WTC11 (cell line): ENCODE data around the gene ACVR1B. TPM values are rescaled to one million over a fixed set of nuclear protein-coding genes. Genes with fewer than 3 reads are reported as not detected.
A peak's percentile ranks its signal among the peaks of the same experiment; 100 is the strongest.

Source experiments
- ATAC-seq: fragments of 200-7000 bp; cut with Tn5 transposase; 2 replicates; pipeline ENCODE4 v1.10.0; 2021; ENCODE audit warnings: mild to moderate bottlenecking, moderate library complexity
- CTCF ChIA-PET: fragments of 300-600 bp; sonication (Branson Sonifier 250); formaldehyde crosslinking; loops from one replicate; lab custom pipeline; 2021; ENCODE audit warnings: antibody characterized with exemption; lab: Charles Lee
- POLR2A ChIA-PET: fragments of 350-600 bp; sonication (Branson Sonifier 250); formaldehyde crosslinking; loops from one replicate; lab custom pipeline; 2021; ENCODE audit warnings: antibody characterized with exemption; lab: Charles Lee
- DNase-seq: peaks from one replicate; pipeline ENCODE4 v3.0.0; 2021; ENCODE audit warnings: low spot score
- H3K27ac Mint-ChIP-seq: 2 replicates; pipeline ENCODE4 v1.8.0; 2021; ENCODE audit warnings: mixed read lengths
- H3K27me3 Mint-ChIP-seq: 2 replicates; pipeline ENCODE4 v1.8.0; 2021; ENCODE audit warnings: low read depth, mild to moderate bottlenecking, moderate library complexity, mixed read lengths
- H3K36me3 Mint-ChIP-seq: 2 replicates; pipeline ENCODE4 v1.8.0; 2021; ENCODE audit warnings: mixed read lengths
- H3K4me1 Mint-ChIP-seq: 2 replicates; pipeline ENCODE4 v1.8.0; 2022; ENCODE audit warnings: mixed read lengths
- H3K4me3 Mint-ChIP-seq: 2 replicates; pipeline ENCODE4 v1.8.0; 2021; ENCODE audit warnings: mild to moderate bottlenecking, moderate library complexity, mixed read lengths
- H3K9me3 Mint-ChIP-seq: 2 replicates; pipeline ENCODE4 v1.8.0; 2021; ENCODE audit warnings: mixed read lengths
- ATF3 ChIP-seq: sonication (generic); formaldehyde crosslinking; conservative IDR thresholded peaks from 2 replicates; pipeline ENCODE4 v1.8.1; 2022; ENCODE audit warnings: mild to moderate bottlenecking, missing genetic modification reagents
- CDX4 ChIP-seq: fragments of 250-450 bp; sonication (Bioruptor Pico); IDR thresholded peaks from 2 replicates; pipeline ENCODE4 v1.9.0; 2021; ENCODE audit warnings: moderate library complexity, mild to moderate bottlenecking, inconsistent platforms, borderline replicate concordance
- ERG ChIP-seq: fragments of 250-450 bp; sonication (Bioruptor Pico); IDR thresholded peaks from 2 replicates; pipeline ENCODE4 v1.8.0; 2021; ENCODE audit warnings: mild to moderate bottlenecking
- HMGA2 ChIP-seq: fragments of 250-450 bp; sonication (Bioruptor Pico); IDR thresholded peaks from 2 replicates; pipeline ENCODE4 v1.4.0; 2021; ENCODE audit warnings: mild to moderate bottlenecking, moderate library complexity
- OVOL2 ChIP-seq: fragments of 250-450 bp; sonication (Bioruptor Pico); IDR thresholded peaks from 2 replicates; pipeline ENCODE4 v1.9.0; 2021; ENCODE audit warnings: mild to moderate bottlenecking, borderline replicate concordance
- PRDM15 ChIP-seq: sonication (generic); formaldehyde crosslinking; IDR thresholded peaks from 2 replicates; pipeline ENCODE4 v1.8.0; 2022; ENCODE audit warnings: missing genetic modification reagents
- RELA ChIP-seq: sonication (generic); formaldehyde crosslinking; IDR thresholded peaks from 2 replicates; pipeline ENCODE4 v1.8.1; 2022; ENCODE audit warnings: missing genetic modification reagents, mild to moderate bottlenecking, borderline replicate concordance
- SMAD4 ChIP-seq: sonication (generic); formaldehyde crosslinking; IDR thresholded peaks from 2 replicates; pipeline ENCODE4 v1.8.0; 2022; ENCODE audit warnings: mild to moderate bottlenecking, missing genetic modification reagents
- STAT6 ChIP-seq: sonication (generic); formaldehyde crosslinking; conservative IDR thresholded peaks from 2 replicates; pipeline ENCODE4 v1.8.1; 2023; ENCODE audit warnings: mild to moderate bottlenecking, low read depth, missing genetic modification reagents, moderate library complexity
- TCF7 ChIP-seq: sonication (generic); formaldehyde crosslinking; IDR thresholded peaks from 2 replicates; pipeline ENCODE4 v1.8.0; 2022; ENCODE audit warnings: mild to moderate bottlenecking, low read depth, missing genetic modification reagents, moderate library complexity
- TP53 ChIP-seq: sonication (generic); formaldehyde crosslinking; IDR thresholded peaks from 2 replicates; pipeline ENCODE4 v1.8.1; 2023; ENCODE audit warnings: mild to moderate bottlenecking, missing genetic modification reagents
- ZNF121 ChIP-seq: sonication (generic); formaldehyde crosslinking; IDR thresholded peaks from 2 replicates; pipeline ENCODE4 v1.8.0; 2023; ENCODE audit warnings: missing genetic modification reagents
- ZNF219 ChIP-seq: sonication (generic); formaldehyde crosslinking; IDR thresholded peaks from 2 replicates; pipeline ENCODE4 v1.8.0; 2023; ENCODE audit warnings: missing genetic modification reagents, mild to moderate bottlenecking, borderline replicate concordance
- ZNF396 ChIP-seq: fragments of 250-450 bp; sonication (Bioruptor Pico); IDR thresholded peaks from 2 replicates; pipeline ENCODE4 v1.8.0; 2021; ENCODE audit warnings: mild to moderate bottlenecking, moderate library complexity, borderline replicate concordance
- ZNF671 ChIP-seq: fragments of 250-450 bp; sonication (Bioruptor Pico); IDR thresholded peaks from 2 replicates; pipeline ENCODE4 v1.8.0; 2021; ENCODE audit warnings: mild to moderate bottlenecking
- total RNA-seq: library from RNA; stranded (reverse); gene quantifications from 3 replicates; pipeline ENCODE4 v1.2.3, GENCODE V29; 2021
- TF ChIP-seq, protein P1 (sequence below): sonication (generic); formaldehyde crosslinking; IDR thresholded peaks from 2 replicates; pipeline ENCODE4 v1.8.1; 2022; ENCODE audit warnings: mild to moderate bottlenecking, moderate library complexity, missing genetic modification reagents

The ACVR1B gene
- total RNA-seq, 1 experiment from 2014 or later = 24.1 TPM

- no peaks in the 10 kb centered on the region for H3K36me3 Mint-ChIP-seq
- no peak overlapping the region for H3K27ac Mint-ChIP-seq
- peaks cover 22% of the 10 kb centered on the region for H3K4me1 Mint-ChIP-seq
- CTCF ChIA-PET = interaction anchor here (1.1 to 5.5 kb wide), 9 partner anchors 9 to 111 kb away, joined by 3 to 143 read pairs (median 24); partner anchors contain the start of gene ANKRD33
- TF ChIP-seq CDX4 (no peak), ZNF219 (CRISPR knock-in tag) (no peak), ATF3 (CRISPR knock-in tag) (no peak), ZNF396 (no peak), TCF7 (CRISPR knock-in tag) (no peak), OVOL2 (CRISPR knock-in tag) (no peak), SMAD4 (no peak), STAT6 (CRISPR knock-in tag) (no peak), HMGA2 (no peak), TP53 (CRISPR knock-in tag) (no peak)
- TF ChIP-seq, protein P1, sequence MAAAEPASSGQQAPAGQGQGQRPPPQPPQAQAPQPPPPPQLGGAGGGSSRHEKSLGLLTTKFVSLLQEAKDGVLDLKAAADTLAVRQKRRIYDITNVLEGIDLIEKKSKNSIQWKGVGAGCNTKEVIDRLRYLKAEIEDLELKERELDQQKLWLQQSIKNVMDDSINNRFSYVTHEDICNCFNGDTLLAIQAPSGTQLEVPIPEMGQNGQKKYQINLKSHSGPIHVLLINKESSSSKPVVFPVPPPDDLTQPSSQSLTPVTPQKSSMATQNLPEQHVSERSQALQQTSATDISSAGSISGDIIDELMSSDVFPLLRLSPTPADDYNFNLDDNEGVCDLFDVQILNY = no peak
- H3K4me3 Mint-ChIP-seq = no peak overlapping the region
- POLR2A ChIA-PET = no interaction called here
- peaks cover 40% of the 10 kb centered on the region for H3K27me3 Mint-ChIP-seq
- no peaks in the 10 kb centered on the region for H3K9me3 Mint-ChIP-seq
- no peak for DNase-seq
- no peak for ATAC-seq
Measured at GRCh38 chr12:51911307-51911706, 40.2 kb upstream of the ACVR1B start.

DNA sequence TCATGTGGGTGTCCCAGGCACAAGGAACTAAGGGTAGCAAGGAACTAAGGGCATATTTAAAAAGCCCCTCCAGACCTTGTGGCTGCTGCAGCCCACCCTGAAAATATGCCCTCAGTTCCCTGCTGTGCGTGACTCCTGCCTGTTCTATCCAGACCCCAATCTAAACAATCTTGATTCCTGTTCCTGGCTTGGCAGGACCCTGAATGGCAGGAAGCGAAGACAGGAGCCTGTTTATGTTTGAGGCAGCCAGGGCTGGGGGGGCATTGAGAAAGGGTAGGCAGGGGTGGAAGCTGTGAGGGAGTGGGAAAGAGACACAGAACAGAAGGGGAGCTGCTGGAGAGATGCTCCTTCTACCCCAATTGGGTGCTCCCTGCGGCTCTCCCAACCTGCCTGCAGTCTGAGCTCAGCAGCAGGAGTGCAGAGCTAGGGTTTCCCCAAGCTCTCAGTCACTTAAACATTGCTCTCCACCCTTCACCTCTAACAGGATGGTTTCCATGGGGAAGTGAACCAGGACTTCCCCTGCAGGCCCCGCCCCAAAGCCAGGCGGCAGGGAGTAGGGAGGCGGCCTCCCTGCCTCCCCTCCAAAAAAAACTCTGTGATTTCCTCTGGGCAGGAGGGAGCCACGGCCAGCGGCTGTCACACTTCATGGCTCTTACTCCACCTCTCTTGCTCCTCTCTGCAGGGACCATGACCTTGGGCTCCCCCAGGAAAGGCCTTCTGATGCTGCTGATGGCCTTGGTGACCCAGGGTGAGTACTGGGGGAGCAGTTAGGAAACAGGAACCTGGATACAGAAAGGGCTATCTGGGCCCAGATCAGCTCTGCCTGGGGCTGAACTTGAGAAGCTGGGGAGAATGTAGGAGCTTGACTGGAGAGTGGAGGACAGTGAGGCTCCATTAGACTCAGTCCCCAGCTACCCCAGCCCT lies 39.4 kb upstream of the ACVR1B start:
- Mint-ChIP-seq H3K9me3 (no peaks in the 10 kb centered on the region), H3K36me3 (no peaks in the 10 kb centered on the region), H3K27me3 (peaks cover 35% of the 10 kb centered on the region), H3K4me1 (peaks cover 18% of the 10 kb centered on the region), H3K4me3 (no peak overlapping the region), H3K27ac (no peak overlapping the region)
- ATAC-seq (peak; percentile 31), DNase-seq (no peak)
- POLR2A ChIA-PET = no interaction called here
- TF ChIP-seq ZNF121 (CRISPR knock-in tag) (no peak), PRDM15 (CRISPR knock-in tag) (peak; percentile 77), ERG (CRISPR knock-in tag) (no peak), RELA (CRISPR knock-in tag) (no peak), ZNF671 (CRISPR knock-in tag) (no peak)
- CTCF ChIA-PET = interaction anchor here (0.9 to 5.5 kb wide), 24 partner anchors 7 to 157 kb away, joined by 3 to 143 read pairs (median 6); partner anchors contain the start of genes ANKRD33 and ATG101
